Colonic mucosa (tissue), 4 donors: ENCODE data around the gene P3H1. TPM values are rescaled to one million over a fixed set of nuclear protein-coding genes. Genes with fewer than 3 reads are reported as not detected.

Experiments used
- DNase-seq: peaks from one replicate; pipeline ENCODE4 v3.0.0-alpha.2; 2020
- H3K27ac ChIP-seq: fragments of 200-600 bp; one replicate; pipeline ENCODE4 v1.8.0; 2021
- H3K27me3 ChIP-seq: fragments of 200-600 bp; one replicate; pipeline ENCODE4 v1.8.0; 2021
- H3K36me3 ChIP-seq: fragments of 200-600 bp; one replicate; pipeline ENCODE4 v1.8.0; 2021
- H3K4me1 ChIP-seq: fragments of 200-600 bp; one replicate; pipeline ENCODE4 v1.8.0; 2021; ENCODE audit warnings: mild to moderate bottlenecking
- H3K4me3 ChIP-seq: fragments of 200-600 bp; one replicate; pipeline ENCODE4 v1.8.0; 2021
- H3K9ac ChIP-seq, 2 donors: one replicate each; pipeline ENCODE4 v1.7.0; 2013; ENCODE audit warnings: control low read depth in 2 of 2, low read depth in 2 of 2, low read length in 2 of 2
- H3K9me3 ChIP-seq: fragments of 200-600 bp; one replicate; pipeline ENCODE4 v1.8.0; 2021
- intact Hi-C: fragments of 100-400 bp; cut with DNase I; formaldehyde crosslinking; loops from one replicate; pipeline ENCODE4 v1.14.1; 2022
- total RNA-seq, 2 donors: library from RNA; stranded (reverse); fragmentation: NEBNext Ultra II Directional in 1 of 2; extraction: Animal tissue kit (Norgen Biotek cat#: 25700) in 1 of 2; gene quantifications; one replicate each; pipeline ENCODE4 v1.2.1, GENCODE V29; 2021
- TF ChIP-seq, protein P1 (sequence below): fragments of 200-600 bp; IDR thresholded peaks from one replicate; pipeline ENCODE4 v1.8.0; 2022; ENCODE audit warnings: antibody characterized with exemption, mild to moderate bottlenecking
- donor health status: healthy.
- donor health status: DM: no; HTN: no; CAD: no.
- donor health status: DM: no; HTN: no; CAD: no.

Gene P3H1
- total RNA-seq, 2 donors from 2014 or later = 11.7 to 19.1 TPM

DNA sequence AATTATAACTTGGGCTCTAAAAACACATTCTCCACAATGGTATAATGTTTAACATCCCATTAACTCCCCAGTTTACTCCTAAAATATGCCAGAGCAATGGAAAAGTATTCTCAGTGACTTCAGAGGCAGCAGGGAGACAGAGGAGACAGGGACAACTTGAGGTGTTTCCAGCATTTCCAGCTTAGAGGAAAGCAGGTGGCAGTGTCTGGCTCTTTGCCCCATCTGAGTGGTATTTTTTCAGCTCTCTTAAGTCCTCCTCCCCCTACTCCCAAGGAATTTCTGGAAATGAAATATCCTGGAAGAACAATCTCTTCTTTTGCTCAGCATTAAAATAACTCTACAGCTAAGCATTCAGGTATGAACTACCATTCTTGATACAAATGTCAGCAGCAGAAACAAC, 39.3 kb upstream of the P3H1 start:
- Histone ChIP-seq H3K4me3 (no peak overlapping the region), H3K27me3 (no peaks in the 10 kb centered on the region), H3K4me1 (no peaks in the 10 kb centered on the region), H3K9me3 (no peaks in the 10 kb centered on the region), H3K36me3 (no peaks in the 10 kb centered on the region), H3K27ac (no peak overlapping the region), H3K9ac (no peak overlapping the region)
- TF ChIP-seq, protein P1, sequence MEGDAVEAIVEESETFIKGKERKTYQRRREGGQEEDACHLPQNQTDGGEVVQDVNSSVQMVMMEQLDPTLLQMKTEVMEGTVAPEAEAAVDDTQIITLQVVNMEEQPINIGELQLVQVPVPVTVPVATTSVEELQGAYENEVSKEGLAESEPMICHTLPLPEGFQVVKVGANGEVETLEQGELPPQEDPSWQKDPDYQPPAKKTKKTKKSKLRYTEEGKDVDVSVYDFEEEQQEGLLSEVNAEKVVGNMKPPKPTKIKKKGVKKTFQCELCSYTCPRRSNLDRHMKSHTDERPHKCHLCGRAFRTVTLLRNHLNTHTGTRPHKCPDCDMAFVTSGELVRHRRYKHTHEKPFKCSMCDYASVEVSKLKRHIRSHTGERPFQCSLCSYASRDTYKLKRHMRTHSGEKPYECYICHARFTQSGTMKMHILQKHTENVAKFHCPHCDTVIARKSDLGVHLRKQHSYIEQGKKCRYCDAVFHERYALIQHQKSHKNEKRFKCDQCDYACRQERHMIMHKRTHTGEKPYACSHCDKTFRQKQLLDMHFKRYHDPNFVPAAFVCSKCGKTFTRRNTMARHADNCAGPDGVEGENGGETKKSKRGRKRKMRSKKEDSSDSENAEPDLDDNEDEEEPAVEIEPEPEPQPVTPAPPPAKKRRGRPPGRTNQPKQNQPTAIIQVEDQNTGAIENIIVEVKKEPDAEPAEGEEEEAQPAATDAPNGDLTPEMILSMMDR = no peak
- intact Hi-C loops = no loop called here
- DNase-seq = no peak

DNA sequence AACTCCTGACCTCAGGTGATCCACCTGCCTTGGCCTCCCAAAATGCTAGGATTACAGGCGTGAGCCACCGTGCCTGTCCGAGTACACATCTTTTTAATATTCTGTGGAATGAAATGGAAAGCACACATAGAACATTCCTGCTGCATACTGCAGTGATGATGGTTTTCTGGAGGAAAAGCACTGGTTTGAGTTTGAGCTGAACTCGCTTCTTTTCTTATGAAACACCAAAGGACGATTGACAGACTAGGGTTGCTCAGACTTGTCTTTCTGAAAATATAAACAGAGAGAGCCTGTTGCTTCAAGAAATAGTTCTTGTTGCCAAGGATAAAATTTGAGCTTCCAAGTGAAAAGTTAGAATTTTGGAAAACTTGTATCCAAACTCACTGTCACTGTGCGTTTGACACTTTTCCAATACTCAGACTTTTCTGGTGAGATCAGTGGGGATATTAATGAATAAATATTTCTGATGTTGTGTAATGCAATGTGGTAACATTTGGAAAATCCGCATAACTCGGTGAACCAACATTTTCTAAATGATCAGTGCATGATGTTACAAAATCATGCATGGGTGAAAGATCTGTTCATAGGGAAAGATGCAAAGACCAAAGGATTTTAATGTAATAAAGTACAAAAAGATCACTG, 35.1 kb upstream of the P3H1 start:
- H3K9me3 ChIP-seq = no peaks in the 10 kb centered on the region
- intact Hi-C loops = no loop called here
- TF ChIP-seq, protein P1 = no peak
- H3K27me3 ChIP-seq = no peaks in the 10 kb centered on the region
- DNase-seq = no peak
- H3K36me3 ChIP-seq = no peaks in the 10 kb centered on the region
- no peak overlapping the region for H3K4me3 ChIP-seq
- no peaks in the 10 kb centered on the region for H3K4me1 ChIP-seq
- H3K9ac ChIP-seq = no peak overlapping the region
- no peak overlapping the region for H3K27ac ChIP-seq

DNA sequence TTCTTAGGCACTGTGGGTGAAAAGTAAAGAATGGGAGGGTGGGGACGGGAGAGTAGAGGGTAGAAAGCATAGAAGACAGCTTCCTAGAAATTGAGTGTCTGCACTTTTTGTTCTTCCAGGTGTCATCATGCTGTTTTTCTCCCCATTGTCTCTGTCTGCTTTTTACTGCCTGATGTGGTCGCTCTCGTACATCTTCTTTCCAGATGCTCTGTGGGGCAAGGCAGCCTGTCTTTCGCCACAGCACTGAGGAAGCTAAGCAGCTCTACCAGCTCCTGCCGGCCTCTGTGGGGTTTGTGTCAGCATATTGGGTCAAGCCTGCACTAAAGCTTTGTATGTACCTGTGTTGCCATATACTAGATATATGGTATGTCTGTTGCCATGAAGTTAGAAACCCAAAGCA, 31.2 kb upstream of the P3H1 start:
- Histone ChIP-seq H3K27me3 (no peaks in the 10 kb centered on the region), H3K36me3 (no peaks in the 10 kb centered on the region), H3K9me3 (no peaks in the 10 kb centered on the region), H3K9ac (no peak overlapping the region), H3K4me3 (no peak overlapping the region), H3K27ac (no peak overlapping the region), H3K4me1 (no peaks in the 10 kb centered on the region)
- TF ChIP-seq, protein P1 = no peak
- no peak for DNase-seq
- intact Hi-C loops = no loop called here

DNA sequence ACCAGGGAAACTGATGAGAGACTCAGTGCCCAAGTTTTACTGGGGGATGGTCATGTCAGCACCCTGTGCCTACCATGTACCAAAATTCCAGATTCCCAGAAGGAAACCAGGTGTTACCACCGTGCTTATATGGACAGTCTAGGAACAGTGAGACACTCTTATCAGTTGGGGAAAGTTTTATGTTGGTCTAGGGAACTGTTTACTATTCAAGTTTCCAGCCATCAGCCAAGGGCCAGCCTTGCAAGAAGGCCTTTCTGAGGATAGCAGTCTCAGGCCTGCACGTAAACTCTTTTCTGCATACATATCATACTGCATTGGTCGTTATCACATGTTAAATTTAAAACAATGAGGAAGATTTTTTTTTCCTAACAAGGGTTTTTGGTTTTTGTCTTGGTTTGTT, 30.6 kb upstream of the P3H1 start:
- no peaks in the 10 kb centered on the region for H3K36me3 ChIP-seq
- no peak overlapping the region for H3K27ac ChIP-seq
- no peaks in the 10 kb centered on the region for H3K9me3 ChIP-seq
- intact Hi-C loops = no loop called here
- DNase-seq = no peak
- H3K4me1 ChIP-seq = no peaks in the 10 kb centered on the region
- no peak overlapping the region for H3K4me3 ChIP-seq
- TF ChIP-seq, protein P1 = no peak
- H3K9ac ChIP-seq = no peak overlapping the region
- no peaks in the 10 kb centered on the region for H3K27me3 ChIP-seq

DNA sequence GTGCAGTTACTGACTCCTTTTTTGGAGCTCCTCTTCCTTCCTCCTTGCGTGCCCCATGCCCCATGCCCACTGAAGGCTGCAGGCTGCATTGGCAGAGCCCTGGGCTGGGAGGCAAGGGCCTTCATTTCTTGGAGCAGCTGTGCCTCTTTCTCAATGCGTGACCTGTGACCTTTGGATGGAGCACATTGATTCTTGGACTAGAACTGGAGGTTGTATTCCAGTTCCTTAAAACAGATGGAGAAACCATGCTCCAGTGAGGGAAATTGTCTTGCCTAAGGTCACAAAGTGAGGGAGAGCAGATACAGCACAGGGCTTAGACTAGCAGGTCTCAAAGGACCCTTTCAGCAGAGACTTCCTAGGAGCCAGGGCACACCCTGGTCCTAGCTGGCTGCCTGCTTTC, 27.0 kb upstream of the P3H1 start:
- H3K27me3 ChIP-seq = no peaks in the 10 kb centered on the region
- H3K4me1 ChIP-seq = no peaks in the 10 kb centered on the region
- intact Hi-C loops = no loop called here
- H3K9ac ChIP-seq = no peak overlapping the region
- H3K9me3 ChIP-seq = no peaks in the 10 kb centered on the region
- TF ChIP-seq, protein P1 = no peak
- H3K36me3 ChIP-seq = no peaks in the 10 kb centered on the region
- H3K4me3 ChIP-seq = no peak overlapping the region
- H3K27ac ChIP-seq = no peak overlapping the region
- no peak for DNase-seq
